GM10266 (cell line): ENCODE data around the gene HNRNPH1.

ENCODE experiments used
- DNase-seq: peaks from one replicate; pipeline ENCODE4 v3.0.0; 2012; ENCODE audit errors: extremely low spot score
- TF ChIP-seq, protein P1 (sequence below): IDR thresholded peaks from 2 replicates; pipeline ENCODE4 v1.5.1; 2012; ENCODE audit warnings: mild to moderate bottlenecking, low read depth; ENCODE audit not compliant: control insufficient read depth, insufficient read depth; ENCODE audit errors: missing control alignments

HNRNPH1 gene

DNA sequence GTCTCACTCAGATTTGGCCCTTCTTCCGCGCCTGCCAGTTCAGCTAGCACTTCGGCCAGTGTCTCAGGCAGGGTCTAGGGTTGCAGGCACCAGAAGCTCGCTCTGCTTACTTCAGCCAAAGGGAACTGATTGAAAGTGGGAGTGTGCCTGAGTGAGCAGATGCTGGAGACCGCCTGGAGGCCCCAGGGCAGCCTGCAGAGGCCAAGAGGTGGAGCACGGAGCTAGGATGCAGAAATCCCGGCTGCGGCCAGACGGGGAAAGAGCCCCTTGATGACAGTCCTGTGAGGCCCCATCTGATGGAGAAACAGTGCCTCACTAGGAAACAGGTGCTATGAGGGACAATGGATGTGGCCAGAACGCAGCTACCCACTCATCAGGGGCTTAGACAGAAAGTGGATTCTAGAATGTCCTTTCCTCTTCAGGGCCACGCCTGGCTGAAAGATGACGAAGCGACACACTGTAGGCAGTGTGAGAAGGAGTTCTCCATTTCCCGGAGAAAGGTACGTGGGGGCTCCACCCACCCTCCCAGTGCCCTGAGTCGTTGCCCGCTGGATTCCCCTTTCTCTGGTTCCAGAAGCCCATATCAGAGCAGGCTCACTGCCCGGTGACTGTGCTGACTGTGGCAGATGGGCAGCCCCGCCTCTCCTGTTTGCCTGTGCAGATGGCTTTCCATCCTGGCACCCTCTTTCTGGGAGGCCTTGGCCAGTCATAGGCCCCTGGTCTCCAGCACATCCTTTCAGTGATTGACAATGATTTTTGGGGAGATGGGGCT is 16.1 kb downstream of the HNRNPH1 start:
- no peak for DNase-seq
- TF ChIP-seq, protein P1, sequence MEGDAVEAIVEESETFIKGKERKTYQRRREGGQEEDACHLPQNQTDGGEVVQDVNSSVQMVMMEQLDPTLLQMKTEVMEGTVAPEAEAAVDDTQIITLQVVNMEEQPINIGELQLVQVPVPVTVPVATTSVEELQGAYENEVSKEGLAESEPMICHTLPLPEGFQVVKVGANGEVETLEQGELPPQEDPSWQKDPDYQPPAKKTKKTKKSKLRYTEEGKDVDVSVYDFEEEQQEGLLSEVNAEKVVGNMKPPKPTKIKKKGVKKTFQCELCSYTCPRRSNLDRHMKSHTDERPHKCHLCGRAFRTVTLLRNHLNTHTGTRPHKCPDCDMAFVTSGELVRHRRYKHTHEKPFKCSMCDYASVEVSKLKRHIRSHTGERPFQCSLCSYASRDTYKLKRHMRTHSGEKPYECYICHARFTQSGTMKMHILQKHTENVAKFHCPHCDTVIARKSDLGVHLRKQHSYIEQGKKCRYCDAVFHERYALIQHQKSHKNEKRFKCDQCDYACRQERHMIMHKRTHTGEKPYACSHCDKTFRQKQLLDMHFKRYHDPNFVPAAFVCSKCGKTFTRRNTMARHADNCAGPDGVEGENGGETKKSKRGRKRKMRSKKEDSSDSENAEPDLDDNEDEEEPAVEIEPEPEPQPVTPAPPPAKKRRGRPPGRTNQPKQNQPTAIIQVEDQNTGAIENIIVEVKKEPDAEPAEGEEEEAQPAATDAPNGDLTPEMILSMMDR: no peak

DNA sequence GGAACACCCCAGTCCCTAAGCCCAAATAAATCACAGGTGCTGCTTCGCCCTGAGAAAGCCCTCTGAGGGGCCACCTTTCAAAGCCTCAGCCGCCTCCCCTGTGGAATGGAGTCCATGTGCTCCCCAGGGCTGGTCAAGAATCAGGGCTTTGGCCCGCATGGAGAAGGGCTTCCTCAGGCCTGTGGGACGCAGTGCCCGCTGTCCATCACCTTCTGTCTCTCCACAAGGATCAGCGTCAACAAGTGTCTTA is 16.6 kb downstream of the HNRNPH1 start:
- TF ChIP-seq, protein P1: no peak

DNA sequence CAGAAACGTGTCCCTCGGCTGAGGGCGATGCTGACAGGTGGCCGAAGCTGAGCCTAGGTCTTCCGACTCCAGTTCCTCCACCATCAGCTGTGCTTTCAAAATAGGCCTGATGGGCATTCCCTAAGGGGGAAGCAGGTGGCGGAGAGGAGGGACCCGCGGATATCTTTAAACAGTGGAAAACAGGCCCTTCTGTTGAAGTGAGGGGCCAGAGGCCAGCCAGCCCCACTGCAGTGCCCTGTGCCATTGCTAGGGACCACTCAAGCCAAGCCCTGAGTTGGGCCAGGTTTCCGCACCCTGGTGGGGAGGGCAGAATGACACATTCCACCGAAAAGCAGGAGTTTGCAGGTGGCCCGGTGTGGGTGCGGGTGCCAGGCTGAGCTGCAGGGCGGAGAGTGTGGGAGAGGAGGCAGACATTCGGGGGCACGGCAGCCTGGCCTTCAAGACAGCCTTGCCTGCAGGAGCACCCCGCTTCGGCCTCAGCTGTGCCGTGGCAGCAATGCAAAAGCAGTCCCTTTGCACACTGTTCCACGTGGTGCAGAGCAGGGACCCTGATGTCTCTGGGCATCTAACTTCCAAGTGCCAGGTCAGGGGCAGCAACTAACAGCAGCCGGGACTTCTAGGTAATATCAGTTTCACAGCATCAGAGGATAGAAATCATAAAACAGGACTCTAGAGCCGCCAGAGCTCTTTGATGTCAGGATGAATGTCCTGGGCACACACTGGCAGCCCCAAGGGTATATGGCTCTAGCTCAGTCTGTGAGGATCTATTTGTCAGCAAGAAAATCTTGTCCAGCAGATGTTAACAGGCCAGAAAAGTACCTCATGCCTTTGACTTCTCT is 17.2 kb downstream of the HNRNPH1 start:
- DNase-seq: no peak
- TF ChIP-seq, protein P1: no peak

More for the DNA sequence above, 16.6 kb downstream of the HNRNPH1 start:
- DNase-seq: no peak

DNA sequence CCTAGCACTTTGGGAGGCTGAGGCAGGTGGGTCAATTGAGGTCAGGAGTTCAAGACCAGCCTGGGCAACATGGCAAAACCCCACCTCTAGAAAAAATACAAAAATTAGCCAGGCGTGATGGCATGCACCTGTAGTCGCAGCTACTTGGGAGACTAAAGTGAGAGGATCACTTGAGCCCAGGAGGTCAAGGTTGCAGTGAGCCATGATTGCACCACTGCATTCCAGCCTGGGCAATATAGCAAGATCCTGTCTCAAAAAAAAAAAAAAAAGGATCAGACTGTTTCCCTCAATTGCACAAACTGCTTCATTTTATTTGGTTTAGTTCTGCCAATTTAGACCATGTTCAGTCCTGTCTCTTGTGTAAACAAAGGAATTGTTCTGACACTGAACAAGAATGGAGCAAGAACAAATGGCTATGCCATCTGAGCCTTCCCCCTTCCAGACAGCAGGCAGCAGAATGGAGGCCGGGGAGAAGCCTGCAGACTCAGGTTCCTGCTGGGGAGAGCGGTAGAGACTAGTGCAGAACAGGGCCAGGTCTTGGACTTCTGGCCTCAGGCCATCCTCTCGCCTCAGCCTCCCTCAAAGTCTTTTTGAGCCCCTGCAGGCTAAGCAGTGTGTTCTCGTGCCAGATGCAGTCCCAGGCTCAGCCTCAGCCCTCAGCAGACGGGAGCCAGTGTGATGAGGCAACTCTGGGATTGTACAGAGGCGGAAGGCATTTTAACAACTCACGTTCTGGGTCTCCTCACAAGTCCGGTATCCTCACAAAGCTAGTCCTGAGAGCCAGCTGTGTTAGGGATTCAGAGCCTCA is 18.2 kb downstream of the HNRNPH1 start:
- TF ChIP-seq, protein P1: no peak
- DNase-seq: no peak

DNA sequence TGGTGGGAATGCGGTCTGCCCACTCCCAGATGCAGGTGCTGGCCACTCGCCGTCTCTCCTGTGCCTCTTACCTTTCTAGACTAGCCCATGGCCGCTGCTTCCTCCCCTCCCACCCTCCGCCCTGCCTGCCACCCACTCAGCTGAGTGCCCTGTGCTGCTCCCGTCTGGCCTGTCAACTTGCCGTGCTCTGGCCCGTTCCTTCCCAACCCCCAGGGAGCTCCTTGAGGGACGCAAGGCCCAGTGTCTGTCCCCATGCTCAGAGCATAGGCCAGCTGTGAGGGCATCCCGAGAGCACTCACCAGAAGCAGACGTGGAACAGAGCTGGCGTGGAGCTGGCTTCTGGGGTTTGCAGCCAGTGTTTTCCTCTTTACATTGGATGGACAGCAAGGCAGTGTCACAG is 20.2 kb downstream of the HNRNPH1 start:
- TF ChIP-seq, protein P1: no peak

DNA sequence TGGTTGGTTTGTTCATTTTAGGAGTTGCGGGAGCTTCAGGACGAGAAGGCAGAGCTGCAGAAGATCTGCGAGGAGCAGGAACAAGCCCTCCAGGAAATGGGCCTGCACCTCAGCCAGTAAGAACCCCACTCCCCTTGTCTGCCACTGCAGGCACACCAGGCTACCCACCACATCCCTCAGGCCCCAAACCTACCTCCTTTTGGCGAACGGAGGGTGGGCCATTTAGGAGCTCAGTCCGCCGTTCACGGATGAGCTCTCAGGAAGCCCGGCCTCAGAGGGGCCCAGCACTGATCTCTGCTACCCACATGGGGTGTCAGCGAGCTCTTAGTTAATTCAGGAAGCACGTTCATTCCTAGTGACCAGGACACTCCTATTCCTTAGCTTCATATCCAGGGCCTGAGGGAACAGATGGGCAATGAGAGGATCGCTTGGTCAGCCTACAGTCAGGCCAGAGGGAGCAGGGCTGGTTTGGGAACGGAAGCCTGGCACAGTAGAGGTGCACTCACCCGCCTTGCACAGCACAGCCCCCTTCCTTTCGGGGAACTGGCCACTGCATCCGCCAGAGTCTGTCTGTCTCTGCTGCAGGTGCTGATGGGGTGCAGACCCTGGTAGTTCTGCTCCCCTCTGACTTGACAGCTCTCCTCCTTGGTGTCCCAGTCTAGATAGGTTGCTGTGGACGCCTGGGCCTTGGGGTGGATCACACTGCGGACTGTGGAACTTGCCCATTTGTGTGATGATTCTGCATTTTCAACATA is 21.4 kb downstream of the HNRNPH1 start:
- DNase-seq: no peak
- TF ChIP-seq, protein P1: no peak

More for the DNA sequence above, 20.2 kb downstream of the HNRNPH1 start:
- no peak for DNase-seq
